PC-9 (cell line): Measurements from ENCODE around the gene R3HDML. TPM values are rescaled to one million over a fixed set of nuclear protein-coding genes. Genes with fewer than 3 reads are reported as not detected.

Experiments
- BruUV-seq: library from RNA; stranded (reverse); fragments of 400-500 nt; replicated peaks from 2 replicates; lab custom pipeline; 2021; lab: Mats Ljungman, UMichigan
- CTCF ChIA-PET: fragments of 300-600 bp; sonication (Branson Sonifier 250); formaldehyde crosslinking; loops from one replicate; lab custom pipeline; 2022; ENCODE audit warnings: antibody characterized with exemption; lab: Charles Lee
- POLR2A ChIA-PET: fragments of 300-600 bp; sonication (Branson Sonifier 250); formaldehyde crosslinking; loops from one replicate; lab custom pipeline; 2022; ENCODE audit warnings: antibody characterized with exemption; ENCODE audit not compliant: unreplicated experiment; lab: Charles Lee
- DNase-seq, 2 experiments: peaks; one replicate each; pipeline versions ENCODE4 v3.0.0 to v3.0.0-alpha.2; 2015 to 2022; ENCODE audit warnings: mixed read lengths in 1 of 2
- H2AFZ ChIP-seq: fragments of 200-600 bp; sonication (generic); 2 replicates; pipeline ENCODE4 v1.8.1; 2017; ENCODE audit warnings: antibody characterized with exemption
- H3F3A ChIP-seq: fragments of 200-600 bp; sonication (generic); 2 replicates; pipeline ENCODE4 v1.8.1; 2017; ENCODE audit warnings: antibody characterized with exemption, mild to moderate bottlenecking, low read depth; ENCODE audit not compliant: insufficient read depth
- H3K27ac ChIP-seq: fragments of 200-600 bp; sonication (generic); 2 replicates; pipeline ENCODE4 v1.6.1; 2016; ENCODE audit warnings: mixed run types
- H3K27me3 ChIP-seq: fragments of 200-600 bp; sonication (generic); 2 replicates; pipeline ENCODE4 v1.6.1; 2016; ENCODE audit warnings: low read depth, mixed run types; ENCODE audit not compliant: insufficient read depth
- H3K36me3 ChIP-seq: fragments of 200-600 bp; sonication (generic); 2 replicates; pipeline ENCODE4 v1.6.1; 2016; ENCODE audit warnings: low read depth, mixed run types
- H3K4me1 ChIP-seq: fragments of 200-600 bp; sonication (generic); replicated peaks from 2 replicates; pipeline ENCODE4 v1.6.1; 2016; ENCODE audit warnings: mixed run types; ENCODE audit not compliant: insufficient read depth
- H3K4me2 ChIP-seq: fragments of 200-600 bp; sonication (generic); 2 replicates; pipeline ENCODE4 v1.6.1; 2017; ENCODE audit warnings: mixed run types
- H3K4me3 ChIP-seq: fragments of 200-600 bp; sonication (generic); 2 replicates; pipeline ENCODE4 v1.6.1; 2016; ENCODE audit warnings: mixed run types
- H3K79me2 ChIP-seq: fragments of 200-600 bp; sonication (generic); 2 replicates; pipeline ENCODE4 v1.6.1; 2017; ENCODE audit warnings: low read depth, mixed run types
- H3K9me2 ChIP-seq: fragments of 200-600 bp; sonication (generic); 2 replicates; pipeline ENCODE4 v1.8.1; 2017; ENCODE audit warnings: mild to moderate bottlenecking; ENCODE audit not compliant: insufficient read depth
- H3K9me3 ChIP-seq: fragments of 200-600 bp; sonication (generic); 2 replicates; pipeline ENCODE4 v1.8.1; 2016; ENCODE audit warnings: low read depth; ENCODE audit not compliant: insufficient read depth
- H4K20me1 ChIP-seq: fragments of 200-600 bp; sonication (generic); 2 replicates; pipeline ENCODE4 v1.8.1; 2017; ENCODE audit not compliant: insufficient read depth
- CTCF ChIP-seq: fragments of 200-600 bp; sonication (generic); conservative IDR thresholded peaks from 2 replicates; pipeline ENCODE4 v1.6.1; 2017; ENCODE audit warnings: mixed run types, antibody characterized with exemption, mild to moderate bottlenecking, moderate library complexity
- EZH2 ChIP-seq: fragments of 200-600 bp; sonication (generic); IDR thresholded peaks from 2 replicates; pipeline ENCODE4 v1.8.0; 2017; ENCODE audit warnings: antibody characterized with exemption, low read depth
- intact Hi-C: fragments of 100-400 bp; cut with micrococcal nuclease; formaldehyde crosslinking; loops from one replicate; pipeline ENCODE4 v1.10.0; 2022; ENCODE audit not compliant: unreplicated experiment
- total RNA-seq: library from RNA; stranded (reverse); gene quantifications from 2 replicates; pipeline ENCODE4 v1.2.3, GENCODE V29; 2021

R3HDML gene
- total RNA-seq, 1 experiment from 2014 or later: not detected

DNA sequence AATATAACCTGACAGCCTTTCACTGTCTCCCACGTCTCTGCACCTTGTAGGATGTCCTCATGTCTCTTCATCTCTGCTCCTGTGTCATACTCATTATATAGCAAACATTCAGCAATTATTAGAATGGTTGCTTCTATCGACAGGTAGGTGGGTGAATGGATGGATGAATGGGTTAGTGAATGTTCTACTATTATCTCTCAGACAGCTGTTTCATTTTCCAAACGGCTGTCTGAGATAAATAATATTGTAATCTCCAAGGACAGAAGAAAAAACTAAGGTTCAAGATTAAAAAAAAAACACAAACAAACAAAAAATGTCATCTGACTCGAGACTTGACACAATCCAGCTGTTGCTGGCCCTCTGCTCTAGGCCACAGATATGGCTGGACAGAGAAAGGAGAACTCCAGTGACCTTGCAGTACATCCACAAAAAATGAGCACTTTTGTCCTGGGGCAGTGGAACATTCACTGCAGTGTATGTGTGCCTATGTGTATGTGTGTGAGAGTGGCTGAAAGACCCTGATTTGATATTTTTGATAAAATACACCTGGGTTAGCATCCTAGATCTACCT is 20.8 kb downstream of the R3HDML start:
- CTCF ChIA-PET: interaction anchor here (0.6 to 0.7 kb wide), 3 partner anchors 166 to 1841 kb away, joined by 4 to 5 read pairs (median 5); no protein-coding TSS in a partner anchor
- H3K4me2 ChIP-seq: no peak overlapping the region
- no peak overlapping the region for H2AFZ ChIP-seq
- no peak for DNase-seq
- POLR2A ChIA-PET: no interaction called here
- peaks cover 35% of the 10 kb centered on the region for H3K27me3 ChIP-seq
- H3K9me3 ChIP-seq: no peaks in the 10 kb centered on the region
- H3K27ac ChIP-seq: no peak overlapping the region
- H3K36me3 ChIP-seq: no peaks in the 10 kb centered on the region
- intact Hi-C loops: no loop called here
- no peaks in the 10 kb centered on the region for H3K9me2 ChIP-seq
- TF ChIP-seq CTCF (no peak), EZH2 (no peak)
- no peak overlapping the region for H3K4me3 ChIP-seq
- no peaks in the 10 kb centered on the region for H3F3A ChIP-seq
- no peaks in the 10 kb centered on the region for H3K79me2 ChIP-seq
- H3K4me1 ChIP-seq: no peaks in the 10 kb centered on the region
- no peaks in the 10 kb centered on the region for H4K20me1 ChIP-seq
- BruUV-seq: no TSS peak

DNA sequence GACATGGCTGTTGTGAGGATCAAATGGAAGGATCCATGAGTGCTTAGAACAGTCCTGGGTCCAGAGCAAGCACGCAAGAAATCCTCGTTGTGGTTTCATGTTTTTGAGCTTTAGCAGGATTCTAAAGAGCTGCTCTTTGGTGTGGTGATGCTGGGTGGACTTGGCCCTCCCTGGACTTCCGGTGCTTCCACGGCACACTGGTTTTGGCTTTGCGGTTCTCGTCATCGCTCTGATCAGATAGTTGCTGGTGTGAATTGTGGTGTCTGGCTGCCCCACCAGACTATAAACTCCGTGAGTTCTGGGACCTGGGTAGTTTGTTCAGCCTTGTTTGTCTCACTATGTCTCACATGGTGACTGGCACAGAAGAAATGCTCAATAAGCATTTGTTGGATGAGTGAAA is 21.9 kb downstream of the R3HDML start:
- Histone ChIP-seq H3K36me3 (no peaks in the 10 kb centered on the region), H3K27ac (no peak overlapping the region), H2AFZ (no peak overlapping the region), H3K27me3 (peaks cover 40% of the 10 kb centered on the region), H3F3A (no peaks in the 10 kb centered on the region), H3K4me3 (no peak overlapping the region), H3K4me1 (no peaks in the 10 kb centered on the region), H3K9me3 (no peaks in the 10 kb centered on the region), H3K9me2 (no peaks in the 10 kb centered on the region), H3K4me2 (no peak overlapping the region), H4K20me1 (no peaks in the 10 kb centered on the region), H3K79me2 (no peaks in the 10 kb centered on the region)
- intact Hi-C loops: no loop called here
- POLR2A ChIA-PET: no interaction called here
- TF ChIP-seq EZH2 (no peak), CTCF (no peak)
- CTCF ChIA-PET: no interaction called here
- BruUV-seq: no TSS peak
- DNase-seq: no peak

DNA sequence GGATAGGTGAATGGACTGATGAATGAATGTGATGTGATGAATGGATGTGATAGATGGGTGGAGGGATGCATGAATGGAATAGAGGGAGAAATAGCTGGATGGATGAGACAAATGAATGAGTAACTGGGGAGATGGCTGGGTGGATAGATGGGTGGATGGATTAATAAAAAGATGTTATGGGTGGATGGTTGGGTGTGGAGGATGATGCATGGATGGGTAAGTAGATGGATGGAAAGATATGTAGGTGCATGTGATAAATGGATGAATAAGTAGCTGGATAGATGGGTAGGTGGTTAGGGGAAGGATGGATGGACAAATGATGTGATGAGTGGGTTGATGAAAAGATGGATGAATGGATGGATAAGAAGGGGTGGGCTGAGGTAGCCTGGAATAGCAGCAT is 23.4 kb downstream of the R3HDML start:
- intact Hi-C loops: no loop called here
- no peak overlapping the region for H3K27ac ChIP-seq
- no TSS peak for BruUV-seq
- no peaks in the 10 kb centered on the region for H3K79me2 ChIP-seq
- no peak for DNase-seq
- POLR2A ChIA-PET: no interaction called here
- no peak overlapping the region for H2AFZ ChIP-seq
- H3K9me3 ChIP-seq: no peaks in the 10 kb centered on the region
- H3K4me1 ChIP-seq: no peaks in the 10 kb centered on the region
- no peak overlapping the region for H3K4me3 ChIP-seq
- TF ChIP-seq CTCF: no peak
- no peak for TF ChIP-seq EZH2
- H3K9me2 ChIP-seq: no peaks in the 10 kb centered on the region
- no peaks in the 10 kb centered on the region for H3F3A ChIP-seq
- H3K36me3 ChIP-seq: no peaks in the 10 kb centered on the region
- CTCF ChIA-PET: no interaction called here
- peaks cover 40% of the 10 kb centered on the region for H3K27me3 ChIP-seq
- H3K4me2 ChIP-seq: no peak overlapping the region
- no peaks in the 10 kb centered on the region for H4K20me1 ChIP-seq
